ENCODE measurements around the gene RFTN2. TPM values are rescaled to one million over a fixed set of nuclear protein-coding genes. Genes with fewer than 3 reads are reported as not detected.

Gene RFTN2
- total and polyA plus RNA-seq, 2 experiments from 2014 or later = 0.42 to 2.1 TPM

DNA sequence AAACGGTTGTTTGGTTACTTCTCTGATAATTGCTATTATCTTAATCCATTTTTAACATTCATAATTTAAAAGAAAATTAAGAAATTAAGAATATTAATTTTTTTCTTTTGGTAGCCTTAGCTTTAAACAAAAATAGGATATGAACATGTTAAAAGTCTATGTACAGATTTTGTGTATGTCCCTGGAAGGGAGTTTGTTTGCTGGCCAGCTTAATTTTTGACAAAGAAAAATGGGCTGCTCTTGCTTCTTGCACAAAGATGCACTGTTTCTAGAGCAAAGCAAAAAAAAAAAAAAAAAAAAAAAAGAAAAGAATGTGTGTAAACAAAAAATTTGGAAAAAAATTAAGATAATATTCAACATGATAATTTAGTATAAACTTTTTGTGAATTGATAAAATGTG lies 1.3 kb downstream of the RFTN2 start (continued):
- TF ChIP-seq JUNB (IDR thresholded peaks at IDR 0.05; ENCODE audit: unreplicated experiment) (no peak), NANOG (IDR thresholded peaks at IDR 0.05; ENCODE audit: borderline replicate concordance) (no peak)
- TF ChIP-seq, protein P1, sequence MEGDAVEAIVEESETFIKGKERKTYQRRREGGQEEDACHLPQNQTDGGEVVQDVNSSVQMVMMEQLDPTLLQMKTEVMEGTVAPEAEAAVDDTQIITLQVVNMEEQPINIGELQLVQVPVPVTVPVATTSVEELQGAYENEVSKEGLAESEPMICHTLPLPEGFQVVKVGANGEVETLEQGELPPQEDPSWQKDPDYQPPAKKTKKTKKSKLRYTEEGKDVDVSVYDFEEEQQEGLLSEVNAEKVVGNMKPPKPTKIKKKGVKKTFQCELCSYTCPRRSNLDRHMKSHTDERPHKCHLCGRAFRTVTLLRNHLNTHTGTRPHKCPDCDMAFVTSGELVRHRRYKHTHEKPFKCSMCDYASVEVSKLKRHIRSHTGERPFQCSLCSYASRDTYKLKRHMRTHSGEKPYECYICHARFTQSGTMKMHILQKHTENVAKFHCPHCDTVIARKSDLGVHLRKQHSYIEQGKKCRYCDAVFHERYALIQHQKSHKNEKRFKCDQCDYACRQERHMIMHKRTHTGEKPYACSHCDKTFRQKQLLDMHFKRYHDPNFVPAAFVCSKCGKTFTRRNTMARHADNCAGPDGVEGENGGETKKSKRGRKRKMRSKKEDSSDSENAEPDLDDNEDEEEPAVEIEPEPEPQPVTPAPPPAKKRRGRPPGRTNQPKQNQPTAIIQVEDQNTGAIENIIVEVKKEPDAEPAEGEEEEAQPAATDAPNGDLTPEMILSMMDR (conservative IDR thresholded peaks at IDR 0.05; ENCODE audit: low read depth in 2 of 2) = no peak

DNA sequence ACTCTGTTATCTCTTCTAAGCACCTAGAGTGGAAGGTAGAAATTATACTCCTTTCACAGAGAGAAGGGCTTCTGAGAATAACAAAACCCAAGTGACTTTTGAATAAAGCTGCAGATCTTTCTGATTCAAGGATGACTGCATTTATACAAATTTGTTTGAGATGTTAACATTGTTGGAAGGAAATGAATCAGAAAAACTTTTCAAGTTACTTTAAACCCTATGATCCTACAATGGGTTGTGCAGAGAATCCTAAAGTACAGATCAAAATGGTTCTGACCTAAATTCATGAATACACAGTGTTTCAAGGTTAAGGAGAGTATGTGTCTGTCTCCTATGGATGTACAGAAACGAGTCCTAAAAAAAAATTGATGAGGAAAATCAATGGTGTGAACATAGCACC lies 1.8 kb downstream of the RFTN2 start:
- no peaks in the 10 kb centered on the region for H3F3A ChIP-seq (replicated peaks; ENCODE audit: low read depth)
- TF ChIP-seq CREB1 (CRISPR knock-in tag; IDR thresholded peaks at IDR 0.05; ENCODE audit: low read depth) (no peak), ZNF114 (CRISPR knock-in tag; IDR thresholded peaks at IDR 0.05) (no peak), JUNB (IDR thresholded peaks at IDR 0.05; ENCODE audit: unreplicated experiment) (no peak), EZH2phosphoT487 (IDR thresholded peaks at IDR 0.05; ENCODE audit: unreplicated experiment) (no peak)
- no peaks in the 10 kb centered on the region for H3K79me2 ChIP-seq (replicated peaks; ENCODE audit: insufficient read depth)
- H2AFZ ChIP-seq = 0 out of 2 replicates have a peak overlapping the region, but pooled peaks have one; percentile 1
- Mint-ChIP-seq H3K27ac (no peak overlapping the region), H3K4me3 (no peak overlapping the region), H3K4me1 (peaks cover 35% of the 10 kb centered on the region), H3K36me3 (ENCODE audit: low read depth) (no peaks in the 10 kb centered on the region; the same call in 2 of the 3 replicates), H3K9me3 (no peaks in the 10 kb centered on the region), H3K27me3 (ENCODE audit: insufficient read depth, low read depth, poor library complexity) (no peaks in the 10 kb centered on the region)
- H3K27ac ChIP-seq (ENCODE audit: low read depth) = peak overlapping the region; percentile 13; the same call in 1 of the 2 replicates
- H3K9me2 ChIP-seq (ENCODE audit: insufficient read depth) = no peaks in the 10 kb centered on the region
- H3K27me3 ChIP-seq (ENCODE audit: insufficient read depth) = no peaks in the 10 kb centered on the region
- no peak overlapping the region for H3K4me3 ChIP-seq
- peaks cover 42% of the 10 kb centered on the region for H3K4me1 ChIP-seq (ENCODE audit: insufficient read depth)
- ATAC-seq (no peak), DNase-seq (ENCODE audit: low spot score) (no peak)
- H4K20me1 ChIP-seq (replicated peaks; ENCODE audit: insufficient read depth) = no peaks in the 10 kb centered on the region
- peak overlapping the region; percentile 53 for H3K4me2 ChIP-seq
- no peaks in the 10 kb centered on the region for H3K36me3 ChIP-seq (ENCODE audit: insufficient read depth)

DNA sequence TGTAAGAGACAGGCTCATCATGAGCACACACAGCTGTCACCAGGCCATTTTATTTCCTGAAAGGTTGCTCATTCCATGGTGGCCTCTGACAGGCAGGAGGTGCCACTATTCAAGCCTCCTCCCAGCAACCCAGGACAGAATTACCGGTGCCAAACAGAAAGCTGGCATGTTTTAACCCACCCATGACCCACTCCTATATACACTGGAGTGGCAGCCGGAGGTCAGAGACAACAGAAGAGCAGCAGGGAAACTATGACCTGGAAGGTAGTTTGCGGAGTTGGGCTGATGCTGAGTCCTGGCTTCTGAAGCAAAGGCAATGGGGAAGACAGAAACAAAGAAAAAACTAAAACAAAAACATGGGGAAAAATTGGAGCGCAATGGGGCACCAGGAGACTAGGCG lies 2.3 kb downstream of the RFTN2 start:
- TF ChIP-seq EZH2phosphoT487 (IDR thresholded peaks at IDR 0.05; ENCODE audit: unreplicated experiment) = no peak
- no peak for TF ChIP-seq NANOG (IDR thresholded peaks at IDR 0.05; ENCODE audit: borderline replicate concordance)
- no peak for TF ChIP-seq JUNB (IDR thresholded peaks at IDR 0.05; ENCODE audit: unreplicated experiment)
- TF ChIP-seq EZH2 (IDR thresholded peaks at IDR 0.05; ENCODE audit: low read depth, unreplicated experiment) = no peak
- no peak for TF ChIP-seq POLR2AphosphoS5 (IDR thresholded peaks at IDR 0.05; ENCODE audit: low read depth)
- H3K4me1 Mint-ChIP-seq = peaks cover 35% of the 10 kb centered on the region

More for the DNA sequence above, 2.3 kb downstream of the RFTN2 start:
- H3K27me3 Mint-ChIP-seq (ENCODE audit: insufficient read depth, low read depth, poor library complexity) = no peaks in the 10 kb centered on the region
- Histone ChIP-seq H3K79me2 (replicated peaks; ENCODE audit: insufficient read depth) (no peaks in the 10 kb centered on the region), H3K9me2 (ENCODE audit: insufficient read depth) (no peaks in the 10 kb centered on the region), H3K4me2 (peak overlapping the region; percentile 53), H4K20me1 (replicated peaks; ENCODE audit: insufficient read depth) (no peaks in the 10 kb centered on the region), H3K4me3 (no peak overlapping the region), H3F3A (replicated peaks; ENCODE audit: low read depth) (no peaks in the 10 kb centered on the region), H3K27me3 (ENCODE audit: insufficient read depth) (no peaks in the 10 kb centered on the region), H2AFZ (no peak overlapping the region), H3K36me3 (ENCODE audit: insufficient read depth) (no peaks in the 10 kb centered on the region), H3K27ac (ENCODE audit: low read depth) (peak overlapping the region; percentile 13; the same call in 1 of the 2 replicates), H3K4me1 (ENCODE audit: insufficient read depth) (peaks cover 42% of the 10 kb centered on the region)
- ATAC-seq (peak; percentile 64), DNase-seq (ENCODE audit: low spot score) (peak; percentile 16)
- H3K9me3 Mint-ChIP-seq = no peaks in the 10 kb centered on the region
- no peaks in the 10 kb centered on the region; the same call in 2 of the 3 replicates for H3K36me3 Mint-ChIP-seq (ENCODE audit: low read depth)
- peak overlapping the region; percentile 46; the same call in 1 of the 2 replicates for H3K27ac Mint-ChIP-seq
- H3K4me3 Mint-ChIP-seq = peak overlapping the region; percentile 27

Measured in GM23338 (cell line).